ENCODE data around the gene NKD1. TPM values are rescaled to one million over a fixed set of nuclear protein-coding genes. Genes with fewer than 3 reads are reported as not detected.

The NKD1 gene
- total and polyA plus RNA-seq, 7 donors: under 0.01 to 18.0 (median 6.7) TPM

DNA sequence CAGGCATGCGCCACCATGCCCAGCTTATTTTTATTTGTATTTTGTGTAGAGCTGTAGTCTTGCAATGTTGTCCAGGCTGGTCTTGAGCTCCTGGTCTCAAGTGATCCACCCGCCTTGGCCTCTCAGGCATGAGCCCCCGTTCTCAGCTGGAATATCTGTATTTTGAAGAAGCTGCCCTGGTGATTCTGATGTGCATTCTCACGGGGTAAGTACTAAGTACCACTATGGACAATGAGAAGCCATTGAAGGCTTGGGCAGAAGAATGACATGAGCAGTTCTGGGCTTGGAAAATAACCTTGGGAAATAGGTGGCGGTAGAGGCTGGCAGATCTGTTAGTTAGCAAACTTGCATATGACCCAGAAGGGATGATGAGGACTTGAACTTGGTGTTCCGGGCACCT lies 15.6 kb upstream of the NKD1 start:
- no peak for DNase-seq
- TF ChIP-seq CTCF (IDR thresholded peaks at IDR 0.05): no peak
- no peak for TF ChIP-seq POLR2AphosphoS5 (IDR thresholded peaks at IDR 0.05)
- TF ChIP-seq EP300 (IDR thresholded peaks at IDR 0.05): no peak
- no peak for TF ChIP-seq POLR2A (IDR thresholded peaks at IDR 0.05)

GRCh38 chr16:50533317-50533716 lies 14.9 kb upstream of the NKD1 start:
- H3K4me1 ChIP-seq: no peaks in the 10 kb centered on the region
- no peak overlapping the region for H3K27ac ChIP-seq
- no peak overlapping the region for H3K4me3 ChIP-seq
- TF ChIP-seq POLR2AphosphoS5 (IDR thresholded peaks at IDR 0.05) (no peak), CTCF (IDR thresholded peaks at IDR 0.05) (no peak), POLR2A (IDR thresholded peaks at IDR 0.05) (no peak), EP300 (IDR thresholded peaks at IDR 0.05) (no peak)
- H3K36me3 ChIP-seq: no peaks in the 10 kb centered on the region
- intact Hi-C loops (cut with DNase I): no loop called here
- 86 to 89% methylated on average over 4 of the region's 4 CpGs for WGBS, 2 donors
- no peak for DNase-seq
- H3K27me3 ChIP-seq: no peaks in the 10 kb centered on the region
- H3K9me3 ChIP-seq: peaks cover 0 to 5% (median 3%) of the 10 kb centered on the region in 4 donors

More for the DNA sequence above, 15.6 kb upstream of the NKD1 start:
- Histone ChIP-seq H3K4me3 (no peak overlapping the region), H3K36me3 (no peaks in the 10 kb centered on the region), H3K27me3 (no peaks in the 10 kb centered on the region), H3K4me1 (no peaks in the 10 kb centered on the region), H3K27ac (no peak overlapping the region), H3K9me3 (peaks cover 0 to 5% (median 3%) of the 10 kb centered on the region in 4 donors)
- 92 to 93% methylated on average over 6 of the region's 6 CpGs for WGBS, 2 donors
- intact Hi-C loops (cut with DNase I): no loop called here

GRCh38 chr16:50534091-50534490 lies 14.1 kb upstream of the NKD1 start:
- Histone ChIP-seq H3K27me3 (no peaks in the 10 kb centered on the region), H3K4me1 (no peaks in the 10 kb centered on the region), H3K9me3 (peaks cover 0 to 5% (median 2%) of the 10 kb centered on the region in 4 donors), H3K27ac (no peak overlapping the region), H3K4me3 (no peak overlapping the region), H3K36me3 (no peaks in the 10 kb centered on the region)
- 83 to 87% methylated on average over 4 of the region's 4 CpGs for WGBS, 2 donors
- TF ChIP-seq EP300 (IDR thresholded peaks at IDR 0.05) (no peak), POLR2A (IDR thresholded peaks at IDR 0.05) (no peak), CTCF (IDR thresholded peaks at IDR 0.05) (no peak)
- intact Hi-C loops (cut with DNase I): no loop called here
- DNase-seq: no peak

GRCh38 chr16:50534556-50534955 lies 13.6 kb upstream of the NKD1 start:
- no peak for TF ChIP-seq EP300 (IDR thresholded peaks at IDR 0.05)
- TF ChIP-seq CTCF (IDR thresholded peaks at IDR 0.05): no peak
- no peak for TF ChIP-seq POLR2AphosphoS5 (IDR thresholded peaks at IDR 0.05)
- no peak for TF ChIP-seq POLR2A (IDR thresholded peaks at IDR 0.05)
- no peak for DNase-seq
- Histone ChIP-seq H3K4me1 (no peaks in the 10 kb centered on the region), H3K36me3 (no peaks in the 10 kb centered on the region), H3K4me3 (no peak overlapping the region), H3K27me3 (no peaks in the 10 kb centered on the region), H3K9me3 (peaks cover 0 to under 1% (median 0%) of the 10 kb centered on the region in 4 donors), H3K27ac (no peak overlapping the region)
- intact Hi-C loops (cut with DNase I): no loop called here
- WGBS, 2 donors: 92 to 94% methylated on average over 10 of the region's 10 CpGs

- H3K4me3 ChIP-seq: no peak overlapping the region
- no peaks in the 10 kb centered on the region for H3K4me1 ChIP-seq
- DNase-seq: no peak
- TF ChIP-seq CTCF (IDR thresholded peaks at IDR 0.05) (no peak), POLR2A (IDR thresholded peaks at IDR 0.05) (no peak), EP300 (IDR thresholded peaks at IDR 0.05) (no peak), POLR2AphosphoS5 (IDR thresholded peaks at IDR 0.05) (no peak)
- no peaks in the 10 kb centered on the region for H3K9me3 ChIP-seq
- no peaks in the 10 kb centered on the region for H3K27me3 ChIP-seq
- intact Hi-C loops (cut with DNase I): no loop called here
- no peak overlapping the region for H3K27ac ChIP-seq
- WGBS, 2 donors: 96 to 98% methylated on average over 2 of the region's 2 CpGs
- H3K36me3 ChIP-seq: no peaks in the 10 kb centered on the region
Observed at GRCh38 chr16:50534958-50535357, 13.2 kb upstream of the NKD1 start.

All from sigmoid colon (tissue), 7 donors.